ENCODE measurements around the gene CPA5. TPM values are rescaled to one million over a fixed set of nuclear protein-coding genes. Genes with fewer than 3 reads are reported as not detected.

The CPA5 gene
- total RNA-seq, 1 donor from 2014 or later: not detected

GRCh38 chr7:130351791-130352090, 7.1 kb downstream of the CPA5 start:
- peak overlapping the region; percentile 69 for H3K27ac ChIP-seq
- intact Hi-C loops (cut with DNase I): no loop called here
- no peak for ATAC-seq

GRCh38 chr7:130352194-130353074, 7.8 kb downstream of the CPA5 start:
- no peaks in the 10 kb centered on the region for H3K9me3 ChIP-seq
- H3K36me3 ChIP-seq: no peaks in the 10 kb centered on the region
- H3K27me3 ChIP-seq: no peaks in the 10 kb centered on the region
- H3K4me1 ChIP-seq: peaks cover 16% of the 10 kb centered on the region
- ATAC-seq (no peak), DNase-seq (no peak)
- TF ChIP-seq CTCF (IDR thresholded peaks at IDR 0.05): no peak
- H3K27ac ChIP-seq: peak overlapping the region; percentile 69
- intact Hi-C loops (cut with DNase I): no loop called here
- H3K4me3 ChIP-seq: no peak overlapping the region

More at GRCh38 chr7:130351791-130352090, 7.1 kb downstream of the CPA5 start:
- no peak for DNase-seq
- no peak for TF ChIP-seq CTCF (IDR thresholded peaks at IDR 0.05)
- H3K4me1 ChIP-seq: peaks cover 9% of the 10 kb centered on the region
- no peaks in the 10 kb centered on the region for H3K36me3 ChIP-seq
- no peaks in the 10 kb centered on the region for H3K27me3 ChIP-seq
- no peaks in the 10 kb centered on the region for H3K9me3 ChIP-seq
- H3K4me3 ChIP-seq: no peak overlapping the region

GRCh38 chr7:130353196-130353595, 8.6 kb downstream of the CPA5 start:
- Histone ChIP-seq H3K27me3 (no peaks in the 10 kb centered on the region), H3K4me3 (no peak overlapping the region), H3K27ac (peak overlapping the region; percentile 42), H3K9me3 (no peaks in the 10 kb centered on the region), H3K36me3 (no peaks in the 10 kb centered on the region), H3K4me1 (peaks cover 19% of the 10 kb centered on the region)
- ATAC-seq: no peak
- intact Hi-C loops (cut with DNase I): no loop called here
- DNase-seq: no peak
- no peak for TF ChIP-seq CTCF (IDR thresholded peaks at IDR 0.05)

GRCh38 chr7:130356121-130356875, 11.7 kb downstream of the CPA5 start:
- Histone ChIP-seq H3K27ac (peak overlapping the region; percentile 75), H3K27me3 (no peaks in the 10 kb centered on the region), H3K4me3 (no peak overlapping the region), H3K4me1 (peaks cover 19% of the 10 kb centered on the region), H3K9me3 (peaks cover 3% of the 10 kb centered on the region), H3K36me3 (no peaks in the 10 kb centered on the region)
- intact Hi-C loops (cut with DNase I): no loop called here
- DNase-seq (no peak), ATAC-seq (peak; percentile 70)
- TF ChIP-seq CTCF (IDR thresholded peaks at IDR 0.05): no peak

GRCh38 chr7:130356876-130357611, 12.4 kb downstream of the CPA5 start:
- Histone ChIP-seq H3K4me3 (no peak overlapping the region), H3K9me3 (peaks cover 3% of the 10 kb centered on the region), H3K36me3 (no peaks in the 10 kb centered on the region), H3K27ac (peak overlapping the region; percentile 65), H3K27me3 (no peaks in the 10 kb centered on the region), H3K4me1 (peaks cover 19% of the 10 kb centered on the region)
- intact Hi-C loops (cut with DNase I): no loop called here
- peak; percentile 12 for ATAC-seq
- DNase-seq: no peak
- no peak for TF ChIP-seq CTCF (IDR thresholded peaks at IDR 0.05)
